Panc1 (cell line): Measurements from ENCODE around the gene CAND2. TPM values are rescaled to one million over a fixed set of nuclear protein-coding genes. Genes with fewer than 3 reads are reported as not detected.

ENCODE experiments used
- ATAC-seq: fragments of 200-7000 bp; cut with Tn5 transposase; 2 replicates; pipeline ENCODE4 v1.9.1; 2020; ENCODE audit warnings: mild to moderate bottlenecking, moderate library complexity
- BruUV-seq: library from RNA; stranded (reverse); fragments of 400-500 nt; replicated peaks from 2 replicates; lab custom pipeline; 2021; lab: Mats Ljungman, UMichigan
- CTCF ChIA-PET: fragments of 300-600 bp; sonication (Branson Sonifier 250); formaldehyde crosslinking; loops from one replicate; lab custom pipeline; 2022; ENCODE audit warnings: antibody characterized with exemption; lab: Charles Lee
- POLR2A ChIA-PET: fragments of 300-600 bp; sonication (Branson Sonifier 250); formaldehyde crosslinking; loops from one replicate; lab custom pipeline; 2022; ENCODE audit warnings: antibody characterized with exemption; lab: Charles Lee
- DNase-seq: peaks from one replicate; pipeline ENCODE4 v3.0.0-alpha.2; 2010; ENCODE audit warnings: low read depth, low spot score
- H3K27ac ChIP-seq: 2 replicates; pipeline ENCODE4 v1.5.1; 2011; ENCODE audit warnings: mild to moderate bottlenecking, low read length, inconsistent platforms
- H3K27me3 ChIP-seq: fragments of 200-500 bp; sonication (Bioruptor generic); 2 replicates; pipeline ENCODE4 v1.6.0; 2014; ENCODE audit warnings: low read length, inconsistent platforms; ENCODE audit not compliant: control insufficient read depth, insufficient read depth
- H3K36me3 ChIP-seq: fragments of 200-500 bp; sonication (Bioruptor generic); 2 replicates; pipeline ENCODE4 v1.5.1; 2014; ENCODE audit warnings: inconsistent platforms, mild to moderate bottlenecking, low read length, moderate library complexity; ENCODE audit not compliant: control insufficient read depth, insufficient read depth
- H3K4me1 ChIP-seq: 2 replicates; pipeline ENCODE4 v1.5.1; 2011; ENCODE audit warnings: inconsistent platforms, mild to moderate bottlenecking, low read length, moderate library complexity; ENCODE audit not compliant: control insufficient read depth, insufficient read depth
- H3K4me3 ChIP-seq, 2 experiments: 2 replicates each; pipeline ENCODE4 v1.5.1; 2011 to 2012; ENCODE audit warnings: low read depth in 2 of 2, low read length in 2 of 2, mild to moderate bottlenecking in 2 of 2, inconsistent platforms in 1 of 2, moderate library complexity in 1 of 2
- H3K9me3 ChIP-seq: fragments of 200-500 bp; sonication (Bioruptor generic); 2 replicates; pipeline ENCODE4 v1.5.1; 2014; ENCODE audit warnings: low read depth, mild to moderate bottlenecking, inconsistent platforms, low read length, moderate library complexity; ENCODE audit not compliant: control insufficient read depth, insufficient read depth
- POLR2AphosphoS5 ChIP-seq: IDR thresholded peaks from 2 replicates; pipeline ENCODE4 v1.6.1; 2012; ENCODE audit warnings: mild to moderate bottlenecking, low read depth, low read length, moderate library complexity
- REST ChIP-seq, 2 experiments: IDR thresholded peaks; 2 replicates each; pipeline ENCODE4 v1.6.1; 2011 to 2012; ENCODE audit warnings: low read depth in 2 of 2, control low read depth in 1 of 2, low read length in 1 of 2, mild to moderate bottlenecking in 1 of 2, moderate library complexity in 1 of 2; ENCODE audit not compliant: insufficient read depth in 1 of 2
- SIN3A ChIP-seq: IDR thresholded peaks from 2 replicates; pipeline ENCODE4 v1.6.1; 2012; ENCODE audit warnings: low read depth, mild to moderate bottlenecking, low read length, moderate library complexity, borderline replicate concordance; ENCODE audit not compliant: insufficient read depth
- TCF7L2 ChIP-seq: IDR thresholded peaks from 2 replicates; pipeline ENCODE4 v1.6.1; 2011; ENCODE audit warnings: mild to moderate bottlenecking, low read depth, low read length, inconsistent platforms
- in situ Hi-C: cut with HindIII; loops from 2 replicates; pipeline ENCODE4 v1.10.0; 2016; ENCODE audit warnings: low sequenced_read_pairs, low pct_unique_long_range_greater_than_20kb
- intact Hi-C: fragments of 100-400 bp; cut with micrococcal nuclease; formaldehyde crosslinking; loops from one replicate; pipeline ENCODE4 v1.10.0; 2022; ENCODE audit not compliant: unreplicated experiment
- total RNA-seq: library from RNA; stranded (reverse); gene quantifications from one replicate; pipeline ENCODE4 v1.2.1, GENCODE V29; 2021; ENCODE audit not compliant: unreplicated experiment
- TF ChIP-seq, protein P1 (sequence below): fragments of 450-650 bp; IDR thresholded peaks from 2 replicates; pipeline ENCODE4 v1.5.1; 2017; ENCODE audit warnings: mild to moderate bottlenecking

CAND2 gene
- total RNA-seq, 1 experiment from 2014 or later, result 0.13 TPM

GRCh38 chr3:12816521-12817342 is 20.3 kb downstream of the CAND2 start:
- TF ChIP-seq TCF7L2 (no peak), SIN3A (no peak), POLR2AphosphoS5 (no peak), REST (IDR thresholded peaks at IDR 0.05; ENCODE audit: insufficient read depth in 1 of 2, low read depth in 2 of 2, low read length in 1 of 2) (no peak)
- TF ChIP-seq, protein P1, sequence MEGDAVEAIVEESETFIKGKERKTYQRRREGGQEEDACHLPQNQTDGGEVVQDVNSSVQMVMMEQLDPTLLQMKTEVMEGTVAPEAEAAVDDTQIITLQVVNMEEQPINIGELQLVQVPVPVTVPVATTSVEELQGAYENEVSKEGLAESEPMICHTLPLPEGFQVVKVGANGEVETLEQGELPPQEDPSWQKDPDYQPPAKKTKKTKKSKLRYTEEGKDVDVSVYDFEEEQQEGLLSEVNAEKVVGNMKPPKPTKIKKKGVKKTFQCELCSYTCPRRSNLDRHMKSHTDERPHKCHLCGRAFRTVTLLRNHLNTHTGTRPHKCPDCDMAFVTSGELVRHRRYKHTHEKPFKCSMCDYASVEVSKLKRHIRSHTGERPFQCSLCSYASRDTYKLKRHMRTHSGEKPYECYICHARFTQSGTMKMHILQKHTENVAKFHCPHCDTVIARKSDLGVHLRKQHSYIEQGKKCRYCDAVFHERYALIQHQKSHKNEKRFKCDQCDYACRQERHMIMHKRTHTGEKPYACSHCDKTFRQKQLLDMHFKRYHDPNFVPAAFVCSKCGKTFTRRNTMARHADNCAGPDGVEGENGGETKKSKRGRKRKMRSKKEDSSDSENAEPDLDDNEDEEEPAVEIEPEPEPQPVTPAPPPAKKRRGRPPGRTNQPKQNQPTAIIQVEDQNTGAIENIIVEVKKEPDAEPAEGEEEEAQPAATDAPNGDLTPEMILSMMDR, result no peak
- Histone ChIP-seq H3K27me3 (no peaks in the 10 kb centered on the region), H3K4me3 (no peak overlapping the region), H3K9me3 (no peaks in the 10 kb centered on the region), H3K4me1 (no peaks in the 10 kb centered on the region; the same call in 1 of the 2 replicates), H3K27ac (no peak overlapping the region), H3K36me3 (no peaks in the 10 kb centered on the region)
- POLR2A ChIA-PET, result no interaction called here
- DNase-seq, result no peak
- CTCF ChIA-PET, result no interaction called here
- no TSS peak for BruUV-seq
- in situ Hi-C loops, result no loop called here
- intact Hi-C loops, result no loop called here
- no peak for ATAC-seq

DNA sequence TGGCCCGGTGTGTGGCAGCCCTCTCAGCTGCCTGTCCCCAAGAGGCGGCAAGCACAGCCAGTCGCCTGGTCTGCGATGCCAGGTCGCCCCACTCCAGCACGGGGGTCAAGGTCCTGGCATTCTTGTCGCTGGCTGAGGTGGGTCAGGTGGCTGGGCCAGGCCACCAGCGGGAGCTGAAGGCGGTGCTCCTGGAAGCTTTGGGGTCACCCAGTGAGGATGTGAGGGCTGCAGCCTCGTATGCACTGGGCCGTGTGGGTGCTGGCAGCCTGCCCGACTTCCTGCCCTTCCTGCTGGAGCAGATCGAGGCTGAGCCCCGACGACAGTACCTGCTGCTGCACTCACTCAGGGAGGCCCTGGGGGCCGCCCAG is 20.8 kb downstream of the CAND2 start:
- Histone ChIP-seq H3K4me1 (no peaks in the 10 kb centered on the region; the same call in 1 of the 2 replicates), H3K27me3 (no peaks in the 10 kb centered on the region), H3K4me3 (no peak overlapping the region), H3K9me3 (no peaks in the 10 kb centered on the region), H3K36me3 (no peaks in the 10 kb centered on the region), H3K27ac (no peak overlapping the region)
- POLR2A ChIA-PET, result no interaction called here
- in situ Hi-C loops, result no loop called here
- intact Hi-C loops, result no loop called here
- TF ChIP-seq POLR2AphosphoS5 (no peak), REST (IDR thresholded peaks at IDR 0.05; ENCODE audit: insufficient read depth in 1 of 2, low read depth in 2 of 2, low read length in 1 of 2) (no peak), TCF7L2 (no peak), SIN3A (no peak)
- TF ChIP-seq, protein P1, result no peak
- DNase-seq (no peak), ATAC-seq (no peak)
- CTCF ChIA-PET, result no interaction called here
- no TSS peak for BruUV-seq
